HL-60/S4 treated with retinoic acid at 250 ng/mL for 4 days and 3 days (cell line): ENCODE measurements around the gene PABPN1.

Experiments used
- in situ Hi-C: fragments of 300-500 bp; cut with MboI; formaldehyde crosslinking; loops from 2 replicates; pipeline ENCODE4 v1.7.0; 2022; ENCODE audit warnings: low sequenced_read_pairs

PABPN1 gene

GRCh38 chr14:23357261-23357660 is 36.0 kb downstream of the PABPN1 start:
- in situ Hi-C loops, result no loop called here

GRCh38 chr14:23358042-23358441 is 36.8 kb downstream of the PABPN1 start:
- in situ Hi-C loops, result no loop called here

- in situ Hi-C loops, result no loop called here
Observed at GRCh38 chr14:23358553-23359166, 37.4 kb downstream of the PABPN1 start.

GRCh38 chr14:23359167-23359626 is 37.9 kb downstream of the PABPN1 start:
- in situ Hi-C loops, result no loop called here

GRCh38 chr14:23359722-23360447 is 38.6 kb downstream of the PABPN1 start:
- in situ Hi-C loops, result no loop called here

- in situ Hi-C loops, result no loop called here
Observed at GRCh38 chr14:23360496-23360895, 39.2 kb downstream of the PABPN1 start.

- in situ Hi-C loops, result no loop called here
Observed at GRCh38 chr14:23361320-23361719, 40.1 kb downstream of the PABPN1 start.

- in situ Hi-C loops, result no loop called here
Observed at GRCh38 chr14:23361763-23362162, 40.5 kb downstream of the PABPN1 start.

- in situ Hi-C loops, result no loop called here
Observed at GRCh38 chr14:23362200-23362599, 40.9 kb downstream of the PABPN1 start.

GRCh38 chr14:23364164-23365035 is 43.1 kb downstream of the PABPN1 start:
- in situ Hi-C loops, result no loop called here

- in situ Hi-C loops, result no loop called here
Observed at GRCh38 chr14:23365036-23365731, 43.9 kb downstream of the PABPN1 start, which contains the start of gene EFS. TSS of gene EFS (minus strand) at chr14:23365172. CDS start at chr14:23365025, 147 bp downstream.

GRCh38 chr14:23365732-23366425 is 44.6 kb downstream of the PABPN1 start:
- in situ Hi-C loops, result no loop called here

GRCh38 chr14:23366426-23366921 is 45.2 kb downstream of the PABPN1 start:
- in situ Hi-C loops, result no loop called here

- in situ Hi-C loops, result no loop called here
Observed at GRCh38 chr14:23370221-23370620, 49.0 kb downstream of the PABPN1 start.

GRCh38 chr14:23371865-23372264 is 50.6 kb downstream of the PABPN1 start:
- in situ Hi-C loops, result no loop called here

GRCh38 chr14:23372509-23372908 is 51.3 kb downstream of the PABPN1 start, which contains the start of gene IL25:
TSS of gene IL25 (plus strand) at chr14:23372809.
- in situ Hi-C loops, result no loop called here

GRCh38 chr14:23373041-23373440 is 51.8 kb downstream of the PABPN1 start:
- in situ Hi-C loops, result no loop called here
